HepG2 (cell line): ENCODE measurements around the gene NEGR1. TPM values are rescaled to one million over a fixed set of nuclear protein-coding genes. Genes with fewer than 3 reads are reported as not detected.

ENCODE experiments used
- ATAC-seq: fragments of 200-7000 bp; cut with Tn5 transposase; 3 replicates; pipeline ENCODE4 v1.9.1; 2020; ENCODE audit warnings: mild to moderate bottlenecking, moderate library complexity
- BruUV-seq: library from RNA; stranded (reverse); fragments of 400-500 nt; replicated peaks from 2 replicates; lab custom pipeline; 2021; lab: Mats Ljungman, UMichigan
- CTCF ChIA-PET: fragments of 300-600 bp; formaldehyde crosslinking; extraction: SDS; loops from one replicate; lab custom pipeline; 2021; ENCODE audit warnings: low total read pairs, inconsistent platforms, low intra/inter-chr PET ratio; lab: Yijun Ruan, JAX
- POLR2A ChIA-PET: fragments of 350-600 bp; sonication (Branson Sonifier 250); formaldehyde crosslinking; loops from one replicate; lab custom pipeline; 2020; ENCODE audit warnings: antibody characterized with exemption, inconsistent platforms; lab: Yijun Ruan, JAX
- DNase-seq: peaks from one replicate; pipeline ENCODE4 v3.0.0-alpha.2; 2015; ENCODE audit warnings: low spot score
- FAIRE-seq: peaks from 3 replicates; lab custom pipeline; 2011; peaks lifted over from hg19 to GRCh38; lab: Jason Lieb, UNC
- H2AFZ ChIP-seq: one replicate; pipeline ENCODE4 v1.6.1; 2011; ENCODE audit warnings: low read length, inconsistent platforms
- H3K27ac ChIP-seq: fragments of 300-600 bp; 3 replicates; pipeline ENCODE4 v1.8.0; 2011; ENCODE audit warnings: mixed run types, mild to moderate bottlenecking, mixed read lengths, low read length, inconsistent platforms; ENCODE audit not compliant: insufficient read depth; ENCODE audit errors: extremely low read length
- H3K27me3 ChIP-seq, 2 experiments: fragments of 200-600 bp in 1 of 2; 2 replicates in 1 of 2; 3 replicates in 1 of 2; pipeline versions ENCODE4 v1.6.0 to v1.8.0; 2011; ENCODE audit warnings: low read length in 2 of 2, mild to moderate bottlenecking in 2 of 2, moderate library complexity in 2 of 2, inconsistent platforms in 1 of 2; ENCODE audit not compliant: insufficient read depth in 2 of 2, control insufficient read depth in 1 of 2
- H3K36me3 ChIP-seq, 2 experiments: fragments of 200-600 bp in 1 of 2; replicated peaks in 1 of 2; 2 replicates in 1 of 2; 3 replicates in 1 of 2; pipeline versions ENCODE4 v1.5.1 to v1.8.0; 2011; ENCODE audit warnings: low read length in 2 of 2, inconsistent platforms in 1 of 2; ENCODE audit not compliant: insufficient read depth in 2 of 2, control insufficient read depth in 1 of 2
- H3K4me1 ChIP-seq: 2 replicates; pipeline ENCODE4 v1.5.1; 2012; ENCODE audit warnings: low read length, inconsistent platforms; ENCODE audit not compliant: insufficient read depth
- H3K4me2 ChIP-seq: 2 replicates; pipeline ENCODE4 v1.6.0; 2011; ENCODE audit warnings: low read depth, low read length, inconsistent platforms
- H3K4me3 ChIP-seq, 3 experiments: fragments of 200-600 bp in 1 of 3; sonication (generic), shearing (Covaris generic) in 1 of 3; replicated peaks in 1 of 3; 2 replicates each; pipeline ENCODE4 v1.5.1; 2011 to 2016; ENCODE audit warnings: low read length in 3 of 3, inconsistent platforms in 2 of 3, low read depth in 2 of 3, mild to moderate bottlenecking in 2 of 3, control low read depth in 1 of 3, mixed read lengths in 1 of 3; ENCODE audit not compliant: insufficient read depth in 1 of 3
- H3K79me2 ChIP-seq: one replicate; pipeline ENCODE4 v1.6.1; 2011; ENCODE audit warnings: low read length, inconsistent platforms; ENCODE audit not compliant: insufficient read depth
- H3K9ac ChIP-seq: 2 replicates; pipeline ENCODE4 v1.6.0; 2011; ENCODE audit warnings: mild to moderate bottlenecking, low read depth, low read length, inconsistent platforms; ENCODE audit not compliant: insufficient read depth
- H3K9me3 ChIP-seq: 2 replicates; pipeline ENCODE4 v1.5.1; 2012; ENCODE audit warnings: mild to moderate bottlenecking, low read length
- H4K20me1 ChIP-seq: 2 replicates; pipeline ENCODE4 v1.6.0; 2011; ENCODE audit warnings: inconsistent platforms, mild to moderate bottlenecking, low read length, moderate library complexity; ENCODE audit not compliant: insufficient read depth
- ADNP ChIP-seq: sonication (generic); formaldehyde crosslinking; IDR thresholded peaks from 2 replicates; pipeline ENCODE4 v1.4.0; 2020; ENCODE audit warnings: missing genetic modification reagents
- AGO2 ChIP-seq: fragments of 200-400 bp; formaldehyde crosslinking; optimal IDR thresholded peaks from 2 replicates; pipeline ENCODE3; 2017; ENCODE audit warnings: mild to moderate bottlenecking, low read depth, low read length, moderate library complexity
- HNRNPLL ChIP-seq: fragments of 200-400 bp; formaldehyde crosslinking; IDR thresholded peaks from 2 replicates; pipeline ENCODE4 v1.6.1; 2017; ENCODE audit warnings: mild to moderate bottlenecking, low read depth, low read length; ENCODE audit not compliant: poor library complexity, severe bottlenecking
- MEIS2 ChIP-seq: sonication (generic); formaldehyde crosslinking; IDR thresholded peaks from 2 replicates; pipeline ENCODE4 v1.9.0; 2021; ENCODE audit warnings: mild to moderate bottlenecking, missing genetic modification reagents
- PLRG1 ChIP-seq: fragments of 450-650 bp; conservative IDR thresholded peaks from 2 replicates; pipeline ENCODE4 v1.6.1; 2016
- SMC3 ChIP-seq: IDR thresholded peaks from 2 replicates; pipeline ENCODE4 v1.6.1; 2011; ENCODE audit warnings: low read length, improper control_type of control experiment
- SPEN ChIP-seq: sonication (generic); formaldehyde crosslinking; IDR thresholded peaks from 2 replicates; pipeline ENCODE4 v1.5.1; 2020; ENCODE audit warnings: low read depth, mild to moderate bottlenecking, missing genetic modification reagents
- ZBTB20 ChIP-seq: sonication (generic); formaldehyde crosslinking; IDR thresholded peaks from 2 replicates; pipeline ENCODE4 v1.8.1; 2023; ENCODE audit warnings: missing genetic modification reagents, low read depth, mild to moderate bottlenecking, borderline replicate concordance
- ZBTB46 ChIP-seq: sonication (generic); formaldehyde crosslinking; IDR thresholded peaks from 2 replicates; pipeline ENCODE4 v1.4.0; 2020; ENCODE audit warnings: mild to moderate bottlenecking, missing genetic modification reagents, borderline replicate concordance
- ZNF605 ChIP-seq: sonication (generic); formaldehyde crosslinking; IDR thresholded peaks from 2 replicates; pipeline ENCODE4 v1.8.0; 2022; ENCODE audit warnings: mild to moderate bottlenecking, missing genetic modification reagents
- ZNF639 ChIP-seq: conservative IDR thresholded peaks from 2 replicates; pipeline ENCODE4 v1.6.1; 2018; ENCODE audit warnings: missing genetic modification reagents
- WGBS: methylation state at CpG from one replicate; pipeline ENCODE4 v1.1.6; 2017; ENCODE audit warnings: low lambda C conversion rate; 5-methylcytosine and 5-hydroxymethylcytosine counted together
- in situ Hi-C: cut with HindIII; loops from 2 replicates; pipeline ENCODE4 v1.10.0; 2017; ENCODE audit warnings: low pct_unique_long_range_greater_than_20kb; ENCODE audit not compliant: extremely low pct_ligation_motif_present
- intact Hi-C: fragments of 100-400 bp; cut with micrococcal nuclease; formaldehyde crosslinking; loops from one replicate; pipeline ENCODE4 v1.10.0; 2022; ENCODE audit not compliant: unreplicated experiment
- polyA plus RNA-seq, 8 experiments: library from polyadenylated mRNA; depleted of rRNA in 3 of 8; stranded (reverse) in 7 of 8; unstranded in 1 of 8; fragments of >200 nt; fragmentation: Illumina TruSeq in 4 of 8; extraction: Trizol in 4 of 8; gene quantifications; 2 replicates each; pipeline versions ENCODE4 v1.2.1 to v1.2.3, GENCODE V29; 2011 to 2016; ENCODE audit warnings: low read depth in 4 of 8, missing spikeins in 1 of 8, mixed read lengths in 1 of 8; ENCODE audit not compliant: insufficient read depth in 1 of 8
- total RNA-seq, 5 experiments: library from RNA; depleted of rRNA; stranded (reverse); fragments of >200 nt; fragmentation: Illumina TruSeq; extraction: Trizol; gene quantifications; 2 replicates each; pipeline ENCODE4 v1.2.3, GENCODE V29; 2016; ENCODE audit warnings: low read depth in 1 of 5
- TF ChIP-seq, protein P1 (sequence below): IDR thresholded peaks from 2 replicates; pipeline ENCODE4 v1.6.1; 2016; ENCODE audit warnings: missing compliant biosample characterization, missing genetic modification reagents, borderline replicate concordance
- TF ChIP-seq, protein P2 (sequence below): sonication (generic); formaldehyde crosslinking; IDR thresholded peaks from 2 replicates; pipeline ENCODE4 v1.4.0; 2020; ENCODE audit warnings: missing genetic modification reagents, borderline replicate concordance

The NEGR1 gene
- total and polyA plus RNA-seq, 2 of the 13 experiments (the other 11 are each of a cell fraction or from before 2014, with no cell fraction given), result not detected

DNA sequence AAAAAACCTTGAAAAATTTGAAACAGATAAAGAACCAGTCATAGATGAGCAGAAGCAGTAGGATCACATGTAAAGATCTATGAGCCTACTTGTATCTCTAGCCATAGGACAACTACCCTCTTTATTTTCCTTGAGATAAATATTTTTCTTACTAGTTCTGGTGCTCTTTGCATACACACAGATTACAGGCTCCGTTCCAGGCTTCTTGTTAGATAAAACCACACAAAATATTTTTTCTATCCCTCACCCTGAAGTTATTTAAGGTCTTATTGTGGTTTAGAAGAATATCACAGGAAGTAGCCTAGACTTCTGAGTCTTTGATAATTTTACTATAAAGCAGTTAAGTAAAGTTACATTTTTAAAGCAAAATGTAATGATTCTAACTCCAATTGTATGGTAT, 512.2 kb downstream of the NEGR1 start:
- intact Hi-C loops (no loop called here), in situ Hi-C loops (no loop called here)
- H3K4me2 ChIP-seq, result no peak overlapping the region
- no peak overlapping the region for H3K4me3 ChIP-seq
- peaks cover 20% of the 10 kb centered on the region; the same call in 1 of the 2 replicates for H3K9me3 ChIP-seq
- DNase-seq, result no peak
- no peak for FAIRE-seq
- no peak overlapping the region for H3K27ac ChIP-seq
- CTCF ChIA-PET, result no interaction called here
- H2AFZ ChIP-seq, result no peak overlapping the region
- no peaks in the 10 kb centered on the region for H3K4me1 ChIP-seq
- no peak overlapping the region for H3K9ac ChIP-seq
- WGBS, result 0% methylated on average over 1 of the region's 1 CpG
- no peaks in the 10 kb centered on the region for H3K79me2 ChIP-seq
- no peak for ATAC-seq
- no peaks in the 10 kb centered on the region for H4K20me1 ChIP-seq
- no peaks in the 10 kb centered on the region for H3K36me3 ChIP-seq
- no TSS peak for BruUV-seq
- POLR2A ChIA-PET, result no interaction called here
- H3K27me3 ChIP-seq, result no peaks in the 10 kb centered on the region
- no peak for TF ChIP-seq AGO2
- TF ChIP-seq HNRNPLL, result no peak
- TF ChIP-seq, protein P1, sequence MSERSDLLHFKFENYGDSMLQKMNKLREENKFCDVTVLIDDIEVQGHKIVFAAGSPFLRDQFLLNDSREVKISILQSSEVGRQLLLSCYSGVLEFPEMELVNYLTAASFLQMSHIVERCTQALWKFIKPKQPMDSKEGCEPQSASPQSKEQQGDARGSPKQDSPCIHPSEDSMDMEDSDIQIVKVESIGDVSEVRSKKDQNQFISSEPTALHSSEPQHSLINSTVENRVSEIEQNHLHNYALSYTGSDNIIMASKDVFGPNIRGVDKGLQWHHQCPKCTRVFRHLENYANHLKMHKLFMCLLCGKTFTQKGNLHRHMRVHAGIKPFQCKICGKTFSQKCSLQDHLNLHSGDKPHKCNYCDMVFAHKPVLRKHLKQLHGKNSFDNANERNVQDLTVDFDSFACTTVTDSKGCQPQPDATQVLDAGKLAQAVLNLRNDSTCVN (CRISPR knock-in tag), result no peak
- no peak for TF ChIP-seq ZBTB20
- TF ChIP-seq ZNF639 (CRISPR knock-in tag), result no peak
- TF ChIP-seq PLRG1, result no peak
- TF ChIP-seq ZBTB46 (CRISPR knock-in tag), result no peak
- TF ChIP-seq SMC3, result no peak
- TF ChIP-seq, protein P2, sequence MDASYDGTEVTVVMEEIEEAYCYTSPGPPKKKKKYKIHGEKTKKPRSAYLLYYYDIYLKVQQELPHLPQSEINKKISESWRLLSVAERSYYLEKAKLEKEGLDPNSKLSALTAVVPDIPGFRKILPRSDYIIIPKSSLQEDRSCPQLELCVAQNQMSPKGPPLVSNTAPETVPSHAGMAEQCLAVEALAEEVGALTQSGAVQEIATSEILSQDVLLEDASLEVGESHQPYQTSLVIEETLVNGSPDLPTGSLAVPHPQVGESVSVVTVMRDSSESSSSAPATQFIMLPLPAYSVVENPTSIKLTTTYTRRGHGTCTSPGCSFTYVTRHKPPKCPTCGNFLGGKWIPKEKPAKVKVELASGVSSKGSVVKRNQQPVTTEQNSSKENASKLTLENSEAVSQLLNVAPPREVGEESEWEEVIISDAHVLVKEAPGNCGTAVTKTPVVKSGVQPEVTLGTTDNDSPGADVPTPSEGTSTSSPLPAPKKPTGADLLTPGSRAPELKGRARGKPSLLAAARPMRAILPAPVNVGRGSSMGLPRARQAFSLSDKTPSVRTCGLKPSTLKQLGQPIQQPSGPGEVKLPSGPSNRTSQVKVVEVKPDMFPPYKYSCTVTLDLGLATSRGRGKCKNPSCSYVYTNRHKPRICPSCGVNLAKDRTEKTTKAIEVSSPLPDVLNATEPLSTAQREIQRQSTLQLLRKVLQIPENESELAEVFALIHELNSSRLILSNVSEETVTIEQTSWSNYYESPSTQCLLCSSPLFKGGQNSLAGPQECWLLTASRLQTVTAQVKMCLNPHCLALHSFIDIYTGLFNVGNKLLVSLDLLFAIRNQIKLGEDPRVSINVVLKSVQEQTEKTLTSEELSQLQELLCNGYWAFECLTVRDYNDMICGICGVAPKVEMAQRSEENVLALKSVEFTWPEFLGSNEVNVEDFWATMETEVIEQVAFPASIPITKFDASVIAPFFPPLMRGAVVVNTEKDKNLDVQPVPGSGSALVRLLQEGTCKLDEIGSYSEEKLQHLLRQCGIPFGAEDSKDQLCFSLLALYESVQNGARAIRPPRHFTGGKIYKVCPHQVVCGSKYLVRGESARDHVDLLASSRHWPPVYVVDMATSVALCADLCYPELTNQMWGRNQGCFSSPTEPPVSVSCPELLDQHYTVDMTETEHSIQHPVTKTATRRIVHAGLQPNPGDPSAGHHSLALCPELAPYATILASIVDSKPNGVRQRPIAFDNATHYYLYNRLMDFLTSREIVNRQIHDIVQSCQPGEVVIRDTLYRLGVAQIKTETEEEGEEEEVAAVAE (CRISPR knock-in tag), result no peak
- TF ChIP-seq ZNF605, result no peak
- no peak for TF ChIP-seq MEIS2 (CRISPR knock-in tag)
- TF ChIP-seq SPEN (CRISPR knock-in tag), result no peak
- TF ChIP-seq ADNP, result no peak
